ENCODE data around the gene MYO10. TPM values are rescaled to one million over a fixed set of nuclear protein-coding genes. Genes with fewer than 3 reads are reported as not detected.

Gene MYO10
- total RNA-seq, 3 donors from 2014 or later (not counting 1 experiment from before 2014, with no cell fraction given), result 0.83 to 1.2 TPM; not detected in 1

GRCh38 chr5:16737620-16738364, 198.3 kb downstream of the MYO10 start:
- ATAC-seq, result no peak
- H3K4me1 ChIP-seq (ENCODE audit: control insufficient read depth, insufficient read depth, low read length), result no peaks in the 10 kb centered on the region
- no peak overlapping the region for H3K4me3 ChIP-seq (ENCODE audit: low read length)
- H3K27me3 Mint-ChIP-seq (ENCODE audit: low read depth in 2 of 2), result peaks cover 0 to 10% of the 10 kb centered on the region in 2 donors
- H3K36me3 Mint-ChIP-seq, result no peaks in the 10 kb centered on the region
- H3K27ac ChIP-seq (ENCODE audit: low read length), result no peak overlapping the region
- H3K27me3 ChIP-seq (ENCODE audit: control insufficient read depth, insufficient read depth, low read length), result no peaks in the 10 kb centered on the region
- no peak overlapping the region for H3K27ac Mint-ChIP-seq
- intact Hi-C loops (cut with micrococcal nuclease), result no loop called here
- no peak overlapping the region for H3K4me3 Mint-ChIP-seq
- DNase-seq, result no peak
- H3K9me3 ChIP-seq (ENCODE audit: control insufficient read depth, insufficient read depth, low read length), result no peaks in the 10 kb centered on the region
- no peaks in the 10 kb centered on the region for H3K9me3 Mint-ChIP-seq
- H3K4me1 Mint-ChIP-seq, result no peaks in the 10 kb centered on the region
- 82% methylated on average over 11 of the region's 11 CpGs for WGBS (ENCODE audit: insufficient coverage)
- H3K36me3 ChIP-seq (ENCODE audit: control insufficient read depth, insufficient read depth, low read length), result no peaks in the 10 kb centered on the region
- TF ChIP-seq CTCF (IDR thresholded peaks at IDR 0.05), result no peak

GRCh38 chr5:16737209-16737608, 198.9 kb downstream of the MYO10 start:
- intact Hi-C loops (cut with micrococcal nuclease), result no loop called here
- H3K9me3 ChIP-seq (ENCODE audit: control insufficient read depth, insufficient read depth, low read length), result no peaks in the 10 kb centered on the region
- ATAC-seq (no peak), DNase-seq (no peak)
- H3K4me1 ChIP-seq (ENCODE audit: control insufficient read depth, insufficient read depth, low read length), result no peaks in the 10 kb centered on the region
- Mint-ChIP-seq H3K27ac (no peak overlapping the region), H3K9me3 (no peaks in the 10 kb centered on the region), H3K27me3 (ENCODE audit: low read depth in 2 of 2) (peaks cover 0 to 10% of the 10 kb centered on the region in 2 donors), H3K4me1 (no peaks in the 10 kb centered on the region), H3K4me3 (no peak overlapping the region), H3K36me3 (no peaks in the 10 kb centered on the region)
- H3K27ac ChIP-seq (ENCODE audit: low read length), result no peak overlapping the region
- H3K4me3 ChIP-seq (ENCODE audit: low read length), result no peak overlapping the region
- no peak for TF ChIP-seq CTCF (IDR thresholded peaks at IDR 0.05)
- WGBS (ENCODE audit: insufficient coverage), result 21% methylated on average over 2 of the region's 3 CpGs
- H3K27me3 ChIP-seq (ENCODE audit: control insufficient read depth, insufficient read depth, low read length), result no peaks in the 10 kb centered on the region
- no peaks in the 10 kb centered on the region for H3K36me3 ChIP-seq (ENCODE audit: control insufficient read depth, insufficient read depth, low read length)

GRCh38 chr5:16736158-16736995, 199.7 kb downstream of the MYO10 start:
- DNase-seq, result no peak
- TF ChIP-seq CTCF (IDR thresholded peaks at IDR 0.05), result no peak
- Mint-ChIP-seq H3K4me3 (no peak overlapping the region), H3K4me1 (no peaks in the 10 kb centered on the region), H3K27ac (no peak overlapping the region), H3K27me3 (ENCODE audit: low read depth in 2 of 2) (peaks cover 0 to 10% of the 10 kb centered on the region in 2 donors), H3K36me3 (no peaks in the 10 kb centered on the region), H3K9me3 (no peaks in the 10 kb centered on the region)
- H3K27ac ChIP-seq (ENCODE audit: low read length), result no peak overlapping the region
- no peak overlapping the region for H3K4me3 ChIP-seq (ENCODE audit: low read length)
- H3K27me3 ChIP-seq (ENCODE audit: control insufficient read depth, insufficient read depth, low read length), result no peaks in the 10 kb centered on the region
- WGBS (ENCODE audit: insufficient coverage), result 76% methylated on average over 13 of the region's 14 CpGs
- H3K4me1 ChIP-seq (ENCODE audit: control insufficient read depth, insufficient read depth, low read length), result no peaks in the 10 kb centered on the region
- no peaks in the 10 kb centered on the region for H3K9me3 ChIP-seq (ENCODE audit: control insufficient read depth, insufficient read depth, low read length)
- intact Hi-C loops (cut with micrococcal nuclease), result no loop called here
- H3K36me3 ChIP-seq (ENCODE audit: control insufficient read depth, insufficient read depth, low read length), result no peaks in the 10 kb centered on the region
- ATAC-seq, result no peak

Measured in natural killer cell (primary cell).